Globus pallidus (tissue), 1 donor: ENCODE measurements around the gene BMP4.
A peak's percentile ranks its signal among the peaks of the same experiment; 100 is the strongest.

Experiments used
- DNase-seq: peaks from one replicate; pipeline ENCODE4 v3.0.0-alpha.2; 2015; ENCODE audit warnings: low spot score

The BMP4 gene

DNA sequence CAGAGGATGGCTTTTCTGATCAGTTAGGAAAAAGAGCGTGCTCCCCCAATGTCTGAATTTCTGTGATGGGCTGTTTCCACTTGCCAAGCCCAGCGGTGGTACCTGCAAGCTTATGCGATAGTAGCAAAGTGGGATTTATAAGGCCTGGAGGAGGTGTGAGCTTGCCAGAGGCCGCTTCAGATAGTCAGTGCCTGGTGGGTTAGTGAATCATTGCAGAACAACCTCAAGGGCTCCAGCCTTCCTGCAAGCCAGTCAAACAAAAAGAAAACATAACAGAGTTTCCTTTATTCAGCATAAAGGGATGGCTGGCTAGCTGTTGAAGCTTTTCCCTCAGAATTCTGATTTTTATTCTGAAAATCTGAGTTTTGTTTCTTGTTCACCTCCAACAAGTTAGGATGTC is 7.6 kb upstream of the BMP4 start:
- DNase-seq, result no peak

DNA sequence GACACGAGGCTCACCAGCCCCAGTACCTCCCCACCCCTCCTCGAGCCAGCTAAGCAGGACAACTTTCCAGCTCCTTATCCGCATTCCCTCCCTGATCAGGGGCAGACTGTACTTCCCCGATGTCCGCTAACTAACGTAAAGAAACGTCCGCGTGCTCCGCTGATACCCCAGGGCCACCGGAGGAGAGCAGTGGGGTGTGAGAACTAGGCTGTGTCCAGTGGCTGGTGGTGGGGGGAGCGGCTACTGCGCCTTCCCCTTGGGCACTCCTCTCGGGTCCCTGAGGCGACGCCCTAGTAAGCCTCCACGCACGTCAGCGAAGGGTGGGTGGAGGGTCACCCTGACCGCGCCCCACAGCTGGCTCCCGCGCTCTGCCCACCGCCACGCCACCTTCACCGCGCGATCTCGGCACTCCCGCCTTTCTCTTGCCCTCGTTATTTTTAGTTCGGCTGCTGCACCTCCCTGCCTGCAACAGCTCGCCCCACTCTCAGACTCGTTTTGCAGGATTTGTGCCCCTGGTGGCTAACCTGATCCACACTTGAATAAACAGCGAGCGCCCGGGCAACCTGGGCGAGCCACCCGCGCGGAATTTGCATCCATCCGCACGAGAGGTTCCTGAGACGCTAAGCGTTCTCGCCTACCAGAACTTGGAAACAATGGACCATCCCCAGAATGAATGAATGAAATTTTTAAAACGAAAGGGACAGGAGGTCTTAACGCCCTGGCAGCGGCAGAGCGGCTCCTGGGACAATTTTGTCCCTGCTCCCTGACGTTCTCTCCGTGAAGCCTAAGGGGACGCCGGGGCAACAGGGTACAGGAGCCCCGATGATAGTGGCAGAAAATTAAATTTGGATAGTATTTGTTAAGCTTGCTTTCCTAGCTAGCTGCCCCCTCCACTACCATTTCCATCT is 6.9 kb upstream of the BMP4 start:
- no peak for DNase-seq

DNA sequence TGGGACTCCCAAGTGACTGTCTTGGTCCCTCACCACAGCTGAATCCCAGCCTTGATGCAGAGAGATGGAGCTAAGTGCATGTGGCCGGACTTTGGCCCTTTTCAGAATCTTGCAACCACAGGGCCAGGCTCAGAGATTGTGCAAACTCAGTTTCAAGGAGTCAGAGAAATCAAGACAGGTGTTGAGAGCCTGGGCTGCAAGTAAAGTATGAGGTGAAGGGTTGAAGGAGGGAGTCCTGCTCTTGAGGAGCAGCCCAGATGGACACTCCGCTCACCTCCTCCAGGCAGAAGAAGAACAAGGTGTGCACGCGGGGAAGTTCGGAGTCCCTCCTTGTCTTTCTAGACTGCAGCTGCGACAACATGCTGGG is 6.3 kb upstream of the BMP4 start:
- DNase-seq, result no peak

DNA sequence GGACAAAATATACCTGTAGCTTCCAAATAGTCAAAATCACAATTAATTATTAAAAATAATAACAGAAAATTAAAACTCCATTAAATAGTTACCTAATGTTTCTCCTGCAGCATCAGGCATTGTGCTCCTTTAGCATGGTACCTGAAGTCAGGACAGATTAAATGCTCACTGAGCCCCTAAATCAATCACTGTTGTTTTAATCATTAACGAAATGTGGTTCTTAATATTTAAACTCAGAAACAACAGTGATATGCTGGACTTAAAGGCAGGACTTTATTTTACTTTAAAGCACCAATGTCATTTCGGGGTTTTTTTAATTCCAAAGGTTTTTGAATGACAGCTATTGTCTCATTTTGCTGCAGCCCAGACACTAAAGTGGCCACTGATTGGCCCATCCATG is 2.0 kb upstream of the BMP4 start:
- no peak for DNase-seq

DNA sequence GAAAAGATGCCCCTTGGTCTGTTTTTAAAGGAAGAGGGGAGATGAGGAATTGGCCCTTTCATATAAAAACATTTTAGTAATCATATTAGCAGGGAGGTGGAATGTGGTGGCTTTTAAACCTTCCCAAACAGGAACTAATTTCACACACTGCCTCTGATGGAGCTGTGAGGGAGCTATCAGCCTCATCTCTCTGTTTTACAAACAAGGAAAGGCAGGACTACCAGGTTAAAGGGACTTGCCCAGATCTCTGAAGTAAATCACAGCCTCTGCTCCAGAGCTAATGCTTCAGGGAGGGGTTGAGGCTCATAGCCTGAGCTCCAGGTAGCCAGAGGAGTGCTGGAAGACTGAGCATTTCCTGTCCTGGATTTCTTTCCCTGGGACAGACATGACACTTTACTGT is 1.1 kb upstream of the BMP4 start:
- DNase-seq, result no peak

DNA sequence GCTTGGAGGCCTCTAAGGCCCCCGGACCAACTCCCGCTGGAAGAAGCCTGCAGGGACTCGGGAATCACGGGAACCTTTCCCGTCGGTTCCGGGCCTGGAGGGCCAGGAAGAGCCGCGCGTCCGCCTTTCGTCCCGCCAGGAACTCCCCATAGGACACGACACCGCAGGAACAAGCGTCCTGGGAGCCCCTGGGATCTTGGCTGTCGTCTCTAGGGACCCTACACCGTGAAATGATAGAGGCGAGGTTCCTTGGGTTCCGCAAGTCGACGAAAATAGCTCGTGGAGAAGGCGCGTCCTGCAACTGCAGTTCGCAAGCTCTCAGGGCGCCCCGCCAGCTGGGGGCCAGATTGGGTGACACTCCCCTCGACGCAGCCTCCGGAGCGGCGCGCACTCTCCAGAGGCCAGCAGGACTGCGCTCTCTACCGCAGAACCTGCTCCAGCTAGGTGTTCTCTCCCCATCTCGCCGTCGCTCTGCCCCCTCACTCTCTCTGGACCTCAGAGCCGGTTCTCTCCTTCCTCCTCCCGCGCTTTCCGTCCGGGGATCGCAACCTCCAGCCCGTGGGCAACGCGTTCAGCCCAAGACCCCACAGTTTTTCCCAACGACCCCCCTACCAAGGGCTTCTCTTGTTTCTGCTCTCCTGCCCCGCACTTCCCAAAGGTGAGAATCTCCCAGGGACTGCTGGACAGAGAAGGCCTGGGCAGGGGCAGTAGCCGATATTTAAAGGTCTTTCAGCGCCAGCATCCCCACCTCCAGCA is 776 bp downstream of the BMP4 start:
- no peak for DNase-seq

DNA sequence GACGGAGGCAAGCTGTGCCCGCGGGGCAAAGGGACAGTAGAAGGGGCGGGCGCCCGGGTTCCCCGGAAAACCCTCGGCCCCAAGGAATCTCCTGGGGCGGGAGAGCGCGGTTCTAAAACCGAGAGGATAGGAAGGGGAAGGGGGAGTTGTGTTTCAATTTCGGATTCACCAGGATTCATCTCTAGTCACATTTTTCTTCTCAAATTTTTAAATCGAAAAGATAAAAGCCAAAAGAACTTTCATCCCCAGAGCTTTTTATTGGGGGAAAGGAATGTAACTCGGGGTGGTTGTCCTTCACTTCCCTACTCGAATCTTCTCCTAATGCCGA is 1.4 kb downstream of the BMP4 start:
- no peak for DNase-seq

DNA sequence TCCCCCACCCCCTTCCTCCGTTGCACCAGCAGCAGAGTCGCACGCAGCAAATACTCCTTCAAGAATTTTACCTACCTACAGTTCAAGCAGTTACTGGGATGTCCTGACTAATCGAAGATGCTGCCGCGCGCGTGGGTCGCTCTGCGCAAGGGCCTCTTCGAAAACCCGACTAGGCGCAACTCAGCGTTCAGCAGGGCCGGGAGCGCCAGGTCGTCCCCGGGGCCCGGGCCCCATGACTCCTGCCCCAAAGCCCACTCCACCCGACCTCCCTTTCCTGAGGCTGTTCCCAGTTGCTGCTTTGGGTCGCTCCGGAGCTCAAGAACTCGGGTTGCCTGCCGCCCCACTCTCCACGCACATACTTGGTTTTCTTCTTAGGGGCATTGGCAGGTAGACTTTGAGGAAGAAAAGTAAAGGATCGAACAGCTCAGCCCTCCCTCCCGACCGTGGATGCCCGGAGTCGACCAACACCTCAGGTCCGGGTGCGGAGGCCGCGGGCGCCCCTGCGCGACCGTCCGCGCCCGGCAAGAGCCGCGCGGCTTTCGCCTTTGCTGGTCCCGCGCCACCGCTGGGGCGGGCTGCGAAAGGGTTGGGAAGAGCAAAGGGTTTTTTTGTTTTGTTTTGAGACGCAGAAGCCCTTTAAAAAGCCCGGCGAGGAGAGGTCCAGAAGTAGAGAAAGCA is 1.9 kb downstream of the BMP4 start:
- no peak for DNase-seq

DNA sequence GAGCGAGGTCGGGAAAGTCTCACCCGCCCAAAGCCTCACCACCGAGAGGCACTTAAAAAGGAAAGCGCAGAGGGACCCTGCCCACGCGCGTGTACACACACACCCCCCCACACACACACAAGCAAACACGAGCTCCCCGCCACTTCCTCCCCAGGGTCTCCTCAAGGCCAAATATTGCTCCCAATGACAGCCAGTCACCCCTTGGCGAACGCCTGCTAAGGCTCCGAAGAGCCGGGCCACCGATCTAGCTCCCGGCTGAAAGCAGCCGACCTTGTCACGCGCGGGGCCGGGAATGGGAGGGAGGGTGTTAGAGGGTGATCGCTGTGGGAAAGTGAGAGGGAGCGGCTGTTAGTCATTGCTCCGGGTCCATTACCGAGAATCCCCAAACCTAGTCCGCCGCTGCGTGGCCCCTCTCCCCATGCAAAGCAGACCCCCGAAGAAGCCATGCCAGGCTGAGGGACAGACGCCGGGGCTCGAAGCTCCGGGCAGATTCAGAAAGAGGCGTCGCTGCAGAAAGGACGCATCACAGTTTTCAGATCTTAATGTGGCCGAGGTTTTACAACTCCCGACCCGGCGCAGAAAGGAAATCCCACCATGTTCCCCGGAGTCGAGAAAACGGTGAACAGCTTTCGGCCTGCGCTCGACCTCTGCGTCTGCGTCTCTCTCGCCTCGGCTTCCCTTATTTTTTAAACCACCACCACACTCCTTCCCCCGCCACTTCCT is 2.6 kb downstream of the BMP4 start:
- peak; percentile 12 for DNase-seq

DNA sequence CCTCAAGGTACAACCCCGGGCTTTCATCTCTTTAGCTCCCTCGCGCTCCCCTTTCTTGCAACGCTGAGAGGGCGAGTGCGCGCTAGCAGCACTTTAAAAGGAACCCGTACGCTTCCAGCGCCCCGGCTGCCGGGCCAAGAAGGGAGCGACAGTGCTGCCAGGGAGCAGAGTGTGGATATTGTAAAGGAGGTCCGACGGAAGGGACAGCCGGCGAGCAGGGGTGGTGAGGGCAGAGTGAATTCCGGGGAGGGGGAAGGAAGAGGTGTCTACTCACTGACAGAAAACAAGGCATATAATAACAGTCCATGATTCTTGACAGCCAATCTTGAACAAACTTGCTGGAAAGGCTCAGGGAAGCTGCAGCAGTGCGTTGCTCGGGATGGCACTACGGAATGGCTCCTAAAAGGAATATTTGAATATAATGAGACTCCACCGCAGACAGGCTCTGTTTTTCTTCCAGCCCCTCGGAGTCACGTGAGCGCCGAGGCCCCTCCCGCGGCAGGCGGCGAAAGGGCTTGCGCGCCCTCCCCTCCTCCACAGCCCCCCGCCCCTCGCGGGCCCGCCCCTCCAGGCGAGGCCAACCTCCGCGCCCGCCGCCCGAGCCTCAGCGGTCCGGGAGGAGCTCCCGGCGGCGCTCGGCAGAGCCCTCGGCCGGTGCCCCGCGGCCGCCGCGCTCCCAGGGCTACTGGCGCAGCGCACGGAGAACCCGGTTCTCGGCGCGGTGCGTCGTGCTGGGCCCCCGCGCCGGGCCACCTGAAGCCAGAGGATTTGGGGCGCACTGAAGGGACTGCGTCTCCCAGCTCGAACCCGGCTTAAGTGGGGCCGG is 3.4 kb downstream of the BMP4 start:
- DNase-seq, result peak; percentile 35

DNA sequence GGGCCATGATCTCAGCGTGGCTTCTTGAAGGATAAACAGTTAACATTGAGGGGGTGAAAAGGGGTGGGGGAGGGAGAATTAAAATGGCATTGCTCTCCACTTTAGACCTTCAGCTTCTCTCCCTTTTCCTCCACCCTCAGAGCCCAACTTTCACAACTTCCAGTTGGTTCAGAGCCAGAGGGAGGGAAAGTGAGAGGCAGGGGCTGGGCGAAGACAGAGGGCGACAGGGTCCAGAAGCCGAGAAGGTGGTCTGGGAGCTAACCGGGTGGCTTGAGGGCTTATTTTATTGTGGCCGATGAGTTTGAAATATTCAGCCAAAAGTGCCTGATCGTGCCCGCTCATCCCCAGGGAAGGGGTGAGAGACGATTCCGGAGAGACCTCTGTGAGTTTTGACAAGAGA is 4.1 kb downstream of the BMP4 start:
- DNase-seq, result no peak

DNA sequence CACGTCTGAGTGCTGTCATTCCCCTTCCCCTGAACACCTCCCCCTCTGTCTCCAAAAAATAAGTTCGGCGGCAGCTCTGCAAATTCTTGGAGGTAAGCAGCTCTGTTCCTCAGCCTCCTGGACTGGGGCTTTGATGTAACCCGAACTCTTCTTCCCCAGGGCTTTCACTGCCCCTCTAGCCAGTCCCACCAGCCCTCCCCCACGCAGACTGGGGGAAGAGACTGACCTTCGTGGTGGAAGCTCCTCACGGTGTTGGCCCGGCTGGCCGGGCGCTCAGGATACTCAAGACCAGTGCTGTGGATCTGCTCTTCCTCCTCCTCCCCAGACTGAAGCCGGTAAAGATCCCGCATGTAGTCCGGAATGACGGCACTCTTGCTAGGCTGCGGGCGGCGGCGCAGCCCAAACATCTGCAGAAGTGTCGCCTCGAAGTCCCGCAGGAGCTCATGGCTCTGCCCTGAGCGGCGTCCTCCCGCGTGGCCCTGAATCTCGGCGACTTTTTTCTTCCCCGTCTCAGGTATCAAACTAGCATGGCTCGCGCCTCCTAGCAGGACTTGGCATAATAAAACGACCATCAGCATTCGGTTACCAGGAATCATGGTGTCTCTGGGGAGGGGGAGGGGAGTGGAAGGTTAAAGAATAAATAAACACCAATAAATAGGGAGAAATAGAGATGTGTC is 4.9 kb downstream of the BMP4 start:
- no peak for DNase-seq

DNA sequence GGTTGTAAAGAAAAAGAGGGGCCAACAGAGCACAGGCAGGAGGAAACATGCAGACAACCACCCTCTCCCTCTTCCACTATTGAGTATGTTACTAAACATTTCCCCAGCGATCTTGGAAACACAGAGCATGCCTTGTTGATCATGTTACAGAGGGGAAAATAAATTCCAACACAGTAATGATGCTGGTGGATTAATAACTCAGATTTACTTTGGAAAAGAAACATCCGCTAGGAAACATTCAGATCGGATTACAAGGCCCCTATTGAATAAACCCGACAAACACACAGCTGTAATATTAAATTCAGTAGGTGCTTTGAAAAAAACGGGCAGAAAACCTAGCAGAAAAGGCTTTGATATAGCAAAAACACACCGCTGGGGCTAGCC is 5.4 kb downstream of the BMP4 start:
- DNase-seq, result no peak

DNA sequence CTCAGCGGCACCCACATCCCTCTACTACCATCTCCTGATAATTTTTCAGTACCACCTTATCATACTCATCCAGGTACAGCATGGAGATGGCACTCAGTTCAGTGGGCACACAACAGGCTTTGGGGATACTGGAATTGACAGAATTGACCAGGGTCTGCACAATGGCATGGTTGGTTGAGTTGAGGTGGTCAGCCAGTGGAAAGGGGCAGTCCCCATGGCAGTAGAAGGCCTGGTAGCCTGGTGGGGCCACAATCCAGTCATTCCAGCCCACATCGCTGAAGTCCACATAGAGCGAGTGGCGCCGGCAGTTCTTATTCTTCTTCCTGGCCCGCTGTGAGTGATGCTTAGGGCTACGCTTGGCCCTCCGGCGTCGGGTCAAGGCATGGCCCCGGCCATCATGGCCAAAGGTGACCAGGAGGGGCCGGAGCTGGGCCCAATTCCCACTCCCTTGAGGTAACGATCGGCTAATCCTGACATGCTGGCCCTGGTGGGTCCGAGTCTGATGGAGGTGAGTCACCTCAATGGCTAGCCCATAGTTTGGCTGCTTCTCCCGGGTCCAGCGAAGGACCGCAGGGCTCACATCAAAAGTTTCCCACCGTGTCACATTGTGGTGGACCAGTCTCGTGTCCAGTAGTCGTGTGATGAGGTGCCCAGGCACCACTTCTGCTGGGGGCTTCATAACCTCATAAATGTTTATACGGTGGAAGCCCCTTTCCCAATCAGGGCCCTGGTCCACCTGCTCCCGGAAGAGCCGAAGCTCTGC is 6.4 kb downstream of the BMP4 start:
- no peak for DNase-seq

DNA sequence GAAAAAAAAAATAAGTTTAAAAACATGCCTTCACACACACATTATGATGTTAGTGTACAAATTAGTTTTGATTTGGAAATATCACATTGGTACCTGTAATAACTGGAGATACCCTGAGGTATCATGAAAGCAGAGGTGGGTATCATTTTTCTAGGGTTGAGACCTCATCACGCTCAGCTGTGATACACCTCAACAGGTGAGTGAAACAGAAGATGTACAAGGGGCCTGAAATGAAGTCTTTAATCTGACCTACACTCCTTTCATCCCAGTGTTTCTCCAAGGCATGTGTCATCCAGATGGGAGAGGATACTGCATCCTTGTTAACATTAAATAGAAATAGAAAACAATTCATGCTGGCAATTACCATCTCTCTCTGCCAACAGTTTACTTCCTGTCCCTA is 7.4 kb downstream of the BMP4 start:
- no peak for DNase-seq

DNA sequence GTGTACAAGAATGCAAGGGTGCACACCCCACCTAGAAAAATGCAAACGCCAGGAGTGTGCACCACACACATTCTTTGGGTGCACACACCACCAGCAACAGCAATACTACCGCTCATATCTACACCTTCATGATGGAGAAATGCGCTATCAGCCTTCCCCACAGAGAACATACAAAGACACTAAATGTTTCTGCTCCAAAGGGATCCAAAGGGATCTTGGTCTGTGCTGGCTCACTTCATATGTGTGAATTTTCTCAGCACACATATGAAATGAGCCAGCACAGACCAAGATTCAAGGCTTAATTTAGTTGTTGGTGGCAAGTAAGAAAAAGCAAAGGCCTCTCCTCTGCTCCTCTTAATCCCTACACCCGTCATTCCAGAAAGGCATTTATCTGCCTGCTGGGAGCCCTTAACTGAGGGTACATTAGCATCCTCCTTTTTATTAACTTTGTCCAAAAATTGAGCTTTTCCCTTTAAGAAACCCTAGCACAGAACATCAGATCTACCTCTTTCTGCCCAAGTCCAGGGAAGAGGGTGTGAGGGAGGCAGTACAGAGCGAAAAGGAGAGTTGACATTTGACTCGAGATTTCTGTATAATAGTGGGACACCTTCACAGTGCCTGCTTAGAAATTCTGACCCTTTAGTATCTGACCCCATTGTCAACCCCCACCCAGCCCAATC is 8.3 kb downstream of the BMP4 start:
- DNase-seq, result no peak

DNA sequence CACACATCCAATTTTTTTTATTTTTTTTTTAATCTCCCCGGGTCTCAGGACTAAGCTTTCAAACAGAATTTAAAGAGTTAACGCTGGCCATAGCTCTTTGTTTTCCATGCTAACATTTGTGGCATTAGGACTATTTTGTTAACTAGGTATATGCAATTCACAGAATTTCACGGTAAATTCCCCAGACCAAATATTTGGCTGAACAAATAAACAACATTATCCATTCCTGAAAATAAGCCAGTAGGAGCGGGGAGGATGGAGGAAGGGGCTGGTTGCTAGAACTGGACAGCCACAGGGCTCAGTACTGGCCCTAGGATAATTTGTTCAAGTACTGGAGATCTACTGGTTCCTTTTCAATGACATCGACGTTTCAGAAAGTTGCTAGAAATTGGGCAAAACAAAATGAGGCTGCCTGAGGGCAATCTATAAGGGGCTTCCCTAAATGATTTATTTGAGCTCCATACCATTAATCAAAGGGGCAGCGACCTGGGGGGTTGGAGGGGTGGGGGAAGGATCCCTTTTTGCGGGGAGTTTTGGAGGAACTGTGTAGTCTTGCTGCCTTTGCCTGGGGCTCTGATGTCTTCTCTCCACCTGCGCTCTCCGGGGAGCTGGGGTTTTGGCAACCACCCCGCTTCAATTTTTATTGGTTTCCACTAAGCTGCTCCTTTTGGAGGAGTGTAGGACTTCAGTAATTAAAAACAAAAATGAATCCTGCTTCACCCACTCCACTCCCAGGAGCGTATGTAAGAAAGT is 9.0 kb downstream of the BMP4 start:
- DNase-seq, result no peak

DNA sequence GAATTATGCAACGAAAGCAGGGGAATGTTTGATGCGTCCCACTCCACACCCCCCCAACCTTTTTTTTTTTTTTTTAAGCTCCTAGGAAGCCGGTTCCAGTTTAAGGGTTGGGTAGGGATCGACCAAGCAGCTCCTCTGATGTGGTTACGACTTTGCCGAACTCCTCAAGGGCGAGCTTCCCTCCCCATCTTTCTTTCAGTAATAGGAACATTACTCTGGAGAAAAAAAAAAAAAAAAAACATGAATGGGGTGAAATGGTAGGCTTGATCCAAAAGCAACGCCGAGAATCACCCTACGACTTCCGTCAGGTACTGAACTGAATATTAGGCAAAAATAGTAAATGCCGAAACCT is 9.6 kb downstream of the BMP4 start:
- no peak for DNase-seq
